Stimulated activated CD8-positive, alpha-beta memory T cell treated with anti-CD3 and anti-CD28 coated beads, Interleukin-12 subunit alpha, Interleukin-12 subunit beta, amount 100 ng/mL, for 4 hours (primary cell): ENCODE measurements around the gene FAM151B.
"Not testable (repeated sequence)": the region's sequence is repeated elsewhere in the genome, so short reads cannot be mapped to it uniquely, and the experiment has no call there.

Source experiments
- DNase-seq: peaks from one replicate; pipeline ENCODE4 v3.0.0-alpha.2; 2020; ENCODE audit warnings: low read depth

The FAM151B gene

GRCh38 chr5:80503641-80504040 is 15.7 kb downstream of the FAM151B start:
- no peak for DNase-seq

GRCh38 chr5:80504833-80505232 is 16.9 kb downstream of the FAM151B start:
- DNase-seq: no peak

GRCh38 chr5:80507663-80508062 is 19.8 kb downstream of the FAM151B start:
- no peak for DNase-seq

- DNase-seq: no peak
These were observed 20.9 kb downstream of the FAM151B start for GRCh38 chr5:80508844-80509243.

GRCh38 chr5:80509362-80509761 is 21.5 kb downstream of the FAM151B start:
- DNase-seq: no peak

- DNase-seq: no peak
These were observed 28.9 kb downstream of the FAM151B start for GRCh38 chr5:80516826-80517225.

GRCh38 chr5:80540691-80541090 is 52.8 kb downstream of the FAM151B start:
- no peak for DNase-seq

GRCh38 chr5:80541392-80541791 is 53.5 kb downstream of the FAM151B start:
- no peak for DNase-seq

GRCh38 chr5:80554646-80555045 is 66.7 kb downstream of the FAM151B start:
- DNase-seq: no peak

GRCh38 chr5:80555099-80555498 is 67.2 kb downstream of the FAM151B start:
- no peak for DNase-seq

- no peak for DNase-seq
These were observed 71.3 kb downstream of the FAM151B start for GRCh38 chr5:80559244-80559643.

GRCh38 chr5:80565330-80565729 is 77.4 kb downstream of the FAM151B start:
- DNase-seq: no peak

- DNase-seq: no peak
These were observed 78.9 kb downstream of the FAM151B start for GRCh38 chr5:80566711-80567259.

GRCh38 chr5:80568251-80568650 is 80.4 kb downstream of the FAM151B start:
- no peak for DNase-seq

GRCh38 chr5:80569086-80569960 is 81.4 kb downstream of the FAM151B start:
- no peak for DNase-seq

GRCh38 chr5:80569961-80570786 is 82.3 kb downstream of the FAM151B start, which contains the start of gene ANKRD34B:
Gene ANKRD34B, minus strand, starts transcription at chr5:80570280. Its CDS starts 10,261 bp downstream, at chr5:80560019.
- no peak for DNase-seq

GRCh38 chr5:80573062-80573461 is 85.2 kb downstream of the FAM151B start:
- no peak for DNase-seq

- DNase-seq: no peak
These were observed 88.5 kb downstream of the FAM151B start for GRCh38 chr5:80576383-80576782.

- no peak for DNase-seq
These were observed 89.8 kb downstream of the FAM151B start for GRCh38 chr5:80577707-80578106.

- no peak for DNase-seq
These were observed 91.2 kb downstream of the FAM151B start for GRCh38 chr5:80579050-80579449.

- not testable (repeated sequence) for DNase-seq
These were observed 92.4 kb downstream of the FAM151B start for GRCh38 chr5:80580291-80580690.

- DNase-seq: no peak
These were observed 96.9 kb downstream of the FAM151B start for GRCh38 chr5:80584770-80585169.
